Head of caudate nucleus (tissue), 42 donors: Measurements from ENCODE around the gene ANTXR1.
A peak's percentile ranks its signal among the peaks of the same experiment; 100 is the strongest.

Experiments
- DNase-seq, 42 donors: peaks; one replicate each; pipeline versions ENCODE4 v3.0.0 to v3.0.0-alpha.2; 2020 to 2021; ENCODE audit warnings: mixed read lengths in 7 of 42
- intact Hi-C: fragments of 100-400 bp; cut with DNase I; formaldehyde crosslinking; loops from one replicate; pipeline ENCODE4 v1.15.0; 2022

Gene ANTXR1

DNA sequence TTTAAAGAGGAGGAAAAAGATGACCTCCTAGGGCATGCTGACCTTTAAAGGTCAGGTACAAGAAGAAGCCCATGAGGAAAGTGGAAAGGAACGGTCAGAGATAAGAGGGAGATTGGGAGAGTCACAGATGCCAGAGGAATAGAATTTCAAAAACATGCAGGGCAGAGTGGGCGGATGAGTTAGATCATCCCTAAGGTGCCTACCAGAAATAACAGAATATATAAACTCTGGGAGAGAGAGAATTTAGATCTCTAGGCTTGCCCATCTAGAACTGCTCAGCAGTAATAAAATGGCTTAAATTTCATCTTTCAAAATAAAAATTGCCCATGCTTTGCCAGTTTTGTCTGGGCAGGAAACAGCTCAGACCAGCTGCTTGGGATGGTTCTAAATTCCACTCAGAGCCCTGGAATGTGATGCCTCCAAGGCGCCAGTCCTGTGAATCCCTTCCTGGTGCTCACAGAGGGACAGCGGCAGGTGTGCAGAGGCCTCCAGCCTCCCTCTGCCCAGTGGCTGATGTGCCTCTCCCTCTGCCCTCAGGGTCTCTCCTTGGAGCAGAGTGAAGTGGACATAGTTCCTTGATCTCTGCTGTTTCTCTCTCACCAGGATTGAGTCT lies 130.9 kb downstream of the ANTXR1 start:
- intact Hi-C loops: no loop called here

GRCh38 chr2:69145204-69145603 lies 132.2 kb downstream of the ANTXR1 start:
- DNase-seq: no peak
- intact Hi-C loops: no loop called here

More for the DNA sequence above, 130.9 kb downstream of the ANTXR1 start:
- peak in 9 of 42 donors; percentile 24 to 68 (median 44) for DNase-seq

DNA sequence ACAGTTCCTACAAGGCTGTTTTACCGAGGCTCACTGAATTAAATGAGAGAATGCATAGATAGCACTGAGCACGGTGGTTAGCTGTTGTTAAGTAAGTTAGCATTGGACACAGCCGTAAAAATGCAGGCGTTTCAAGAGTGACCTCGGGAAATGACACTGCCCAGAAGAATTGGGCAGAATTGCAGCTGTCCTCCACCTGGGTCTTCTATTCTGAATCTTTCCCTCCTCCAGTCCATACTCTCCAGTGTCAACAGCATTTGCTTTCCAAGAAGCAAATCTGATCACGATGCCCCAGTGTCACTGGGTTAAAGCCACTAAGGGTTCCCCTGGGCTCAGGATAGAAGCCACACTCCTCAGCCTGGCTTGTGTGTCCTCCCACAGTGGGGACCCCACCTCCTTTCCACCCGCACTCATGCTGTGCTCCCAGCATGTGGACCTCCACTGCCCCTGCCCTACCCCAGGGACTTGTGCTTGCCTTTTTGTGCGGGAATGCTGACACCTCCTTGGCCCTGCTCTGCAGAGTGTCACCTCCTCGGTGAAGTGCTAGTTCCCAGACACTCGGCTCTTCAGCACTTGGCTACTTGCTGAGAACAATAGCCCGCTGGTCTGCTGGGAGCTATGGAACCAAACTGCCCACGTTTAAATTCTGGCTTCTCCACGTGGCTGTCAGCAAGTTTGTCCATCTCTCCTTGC lies 135.0 kb downstream of the ANTXR1 start:
- intact Hi-C loops: no loop called here
- DNase-seq: no peak

DNA sequence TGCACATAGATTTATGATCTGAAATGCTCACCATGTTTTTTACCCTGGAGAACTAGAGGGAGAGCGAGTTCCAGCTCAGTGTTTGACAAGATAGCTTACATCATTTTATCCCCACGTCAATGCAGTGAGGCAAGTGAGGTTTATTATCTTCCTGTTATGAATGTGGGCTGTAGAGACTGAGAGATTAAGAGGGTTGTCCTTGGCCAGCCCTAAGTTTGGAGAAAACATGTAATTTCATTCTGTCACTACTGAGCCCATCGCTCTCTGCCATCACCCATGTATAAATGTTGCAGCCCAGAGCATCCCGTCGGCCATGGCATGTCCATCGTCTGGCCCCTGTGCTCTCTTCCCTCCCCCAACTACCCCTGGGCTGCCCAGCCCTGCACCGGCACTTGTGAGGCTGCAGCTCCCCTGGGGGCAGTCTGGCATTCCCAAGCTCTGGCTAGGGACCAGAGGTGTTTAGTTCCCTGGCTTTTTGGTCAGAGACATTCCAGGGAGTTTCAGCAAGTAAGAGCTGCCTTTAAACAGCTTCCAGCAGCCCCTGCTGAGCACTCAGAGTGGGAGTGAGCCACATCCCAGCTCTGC lies 136.7 kb downstream of the ANTXR1 start:
- no peak for DNase-seq
- intact Hi-C loops: no loop called here

DNA sequence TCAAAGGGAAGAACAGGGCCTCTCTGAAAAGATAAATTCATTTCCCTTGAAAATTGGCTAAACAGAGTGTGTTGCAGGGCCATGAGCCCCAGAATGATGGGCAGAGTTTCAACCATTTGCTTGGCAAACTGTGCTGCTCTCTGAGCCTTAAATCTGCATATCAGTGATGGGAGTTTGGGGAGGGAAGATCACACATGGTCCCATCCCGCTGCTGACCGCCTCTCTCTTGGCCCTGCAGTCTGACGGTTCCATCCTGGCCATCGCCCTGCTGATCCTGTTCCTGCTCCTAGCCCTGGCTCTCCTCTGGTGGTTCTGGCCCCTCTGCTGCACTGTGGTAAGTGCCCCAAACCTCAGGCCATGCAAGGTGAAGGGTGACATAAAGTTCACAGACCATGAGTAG lies 139.0 kb downstream of the ANTXR1 start:
- no peak for DNase-seq
- intact Hi-C loops: no loop called here

- intact Hi-C loops: no loop called here
Observed at GRCh38 chr2:69152847-69153583, 140.0 kb downstream of the ANTXR1 start.

GRCh38 chr2:69154106-69154505 lies 141.1 kb downstream of the ANTXR1 start:
- intact Hi-C loops: no loop called here
- no peak for DNase-seq

More at GRCh38 chr2:69152847-69153583, 140.0 kb downstream of the ANTXR1 start:
- no peak for DNase-seq

DNA sequence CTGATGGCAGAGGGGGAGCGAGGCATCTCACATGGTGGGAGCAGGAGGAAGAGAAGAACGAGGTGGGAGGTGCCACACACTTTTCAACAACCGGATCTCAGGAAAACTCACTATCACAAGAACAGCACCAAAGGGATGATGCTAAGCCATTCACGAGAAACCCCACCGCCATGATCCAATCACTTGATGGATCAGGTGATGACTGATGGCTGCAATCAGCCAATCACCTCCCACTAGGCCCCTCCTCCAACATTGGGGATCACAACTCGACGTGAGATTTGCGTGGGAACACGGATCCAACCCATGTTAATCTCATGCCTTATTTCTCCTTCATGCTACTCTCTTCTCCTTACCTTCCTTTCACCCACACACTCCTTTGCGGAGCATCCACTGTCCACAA lies 143.6 kb downstream of the ANTXR1 start:
- no peak for DNase-seq
- intact Hi-C loops: no loop called here

- no peak for DNase-seq
- intact Hi-C loops: no loop called here
Observed at GRCh38 chr2:69157441-69157840, 144.5 kb downstream of the ANTXR1 start.

DNA sequence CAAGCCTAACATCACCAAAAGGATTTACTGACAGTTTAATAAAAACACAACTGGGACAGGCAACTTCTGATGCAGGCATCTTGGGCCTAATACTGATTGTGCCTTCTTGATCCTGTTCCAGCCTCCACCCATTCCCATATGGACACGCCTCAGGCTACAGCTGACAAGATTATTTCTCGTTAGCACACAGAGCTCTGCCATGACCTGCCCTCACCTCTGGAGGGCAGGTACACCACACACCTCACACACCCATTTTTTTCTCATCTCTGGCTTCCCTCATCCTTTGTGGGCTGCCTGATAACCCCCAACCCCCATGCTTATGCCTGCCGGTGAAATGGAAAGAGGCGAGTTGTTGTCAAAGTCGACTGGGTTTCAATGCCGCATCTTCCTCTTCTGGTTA lies 147.0 kb downstream of the ANTXR1 start:
- intact Hi-C loops: no loop called here
- DNase-seq: no peak

GRCh38 chr2:69162057-69162456 lies 149.1 kb downstream of the ANTXR1 start:
- intact Hi-C loops: no loop called here
- DNase-seq: no peak

DNA sequence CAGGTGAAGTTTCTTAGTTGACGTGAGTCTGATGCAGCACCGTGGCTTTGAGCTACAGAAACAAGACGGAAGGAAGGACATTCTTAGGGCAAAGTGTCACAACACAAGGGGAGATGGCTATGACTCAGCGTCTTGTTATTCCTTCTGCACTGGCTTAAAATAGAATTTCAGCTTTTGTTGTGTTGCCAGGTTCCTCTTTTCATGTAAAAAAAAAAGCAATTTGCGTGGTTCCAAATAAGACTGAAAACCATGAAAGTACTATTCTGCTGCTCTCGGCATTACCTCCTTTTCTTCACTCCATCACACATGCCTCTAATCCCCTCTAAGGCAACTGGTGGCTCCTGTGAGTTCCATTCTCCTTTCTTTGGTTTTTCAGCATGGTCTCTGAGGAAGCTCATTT lies 150.1 kb downstream of the ANTXR1 start:
- intact Hi-C loops: no loop called here
- DNase-seq: peak in 8 of 42 donors; percentile 12 to 60 (median 30)

DNA sequence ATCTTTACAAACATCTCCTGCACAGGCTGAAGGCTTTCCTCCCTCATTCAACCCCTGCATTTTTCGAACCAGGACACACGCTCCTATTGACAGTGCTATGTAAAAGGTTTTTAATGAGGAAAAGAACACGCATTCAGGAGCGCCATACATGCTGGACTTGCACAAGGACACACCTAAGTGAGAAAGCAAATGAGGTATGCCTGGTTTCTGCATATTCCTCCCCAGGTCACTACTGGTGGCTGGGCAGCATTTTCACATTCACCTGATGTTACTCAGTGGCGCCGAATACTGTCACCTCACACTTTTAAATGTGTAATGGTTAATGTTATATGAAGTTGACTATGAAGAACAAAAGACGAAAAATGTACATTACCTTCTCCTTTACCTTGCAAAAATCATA lies 150.6 kb downstream of the ANTXR1 start:
- no peak for DNase-seq
- intact Hi-C loops: no loop called here

- no peak for DNase-seq
- intact Hi-C loops: no loop called here
Observed at GRCh38 chr2:69164061-69164778, 151.2 kb downstream of the ANTXR1 start.

GRCh38 chr2:69165091-69165880 lies 152.3 kb downstream of the ANTXR1 start:
- no peak for DNase-seq
- intact Hi-C loops: no loop called here

DNA sequence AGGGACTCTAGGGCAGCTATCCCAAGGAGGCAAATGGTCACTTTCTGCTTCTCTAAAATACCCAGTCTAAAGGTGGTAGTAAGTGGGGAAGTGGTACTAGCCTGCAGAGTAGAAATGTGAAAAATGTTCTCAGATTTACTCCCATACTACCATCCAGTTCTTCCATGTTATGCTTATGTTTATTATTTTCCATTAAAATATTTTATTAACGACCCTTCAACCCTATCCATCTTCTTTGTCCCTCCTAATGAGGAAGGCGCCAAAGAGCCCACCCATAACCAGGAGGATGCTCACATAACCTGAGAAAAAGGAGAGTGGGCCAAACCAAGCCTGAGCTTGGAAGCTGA lies 153.5 kb downstream of the ANTXR1 start:
- DNase-seq: no peak
- intact Hi-C loops: no loop called here

DNA sequence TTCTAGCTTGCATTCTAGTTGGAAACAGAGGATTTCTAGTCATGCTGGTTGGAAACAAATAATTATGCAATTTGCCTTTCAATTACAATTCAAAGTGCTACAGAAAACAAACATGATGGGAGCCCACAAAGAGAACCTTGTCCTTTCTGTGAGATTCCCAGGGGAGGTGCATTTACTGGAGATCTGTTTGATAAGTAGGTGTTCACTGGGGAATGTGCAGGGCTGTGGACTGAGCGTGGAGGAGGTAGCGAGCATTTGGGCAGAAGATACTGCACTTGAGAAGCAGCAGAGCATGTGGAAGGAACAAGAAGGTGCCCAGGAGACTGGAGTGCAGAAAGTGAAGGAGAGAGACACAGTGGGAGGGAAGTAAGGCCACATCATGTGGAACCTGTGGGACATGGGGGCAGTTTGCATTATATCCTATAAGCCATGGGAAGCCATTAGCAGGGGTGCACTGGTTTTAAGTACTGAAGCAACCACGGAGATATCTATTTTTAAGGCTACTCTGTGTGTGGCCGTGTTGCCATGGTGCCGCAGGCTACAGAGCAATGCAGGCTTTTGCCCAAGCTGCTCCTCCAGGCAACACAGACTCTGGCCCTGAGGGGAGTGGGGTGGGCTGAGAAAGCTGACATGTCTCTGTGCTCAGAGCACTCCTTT lies 154.0 kb downstream of the ANTXR1 start:
- intact Hi-C loops: no loop called here
- DNase-seq: peak in 3 of 42 donors; percentile 25 to 38 (median 34)

GRCh38 chr2:69167469-69167822 lies 154.5 kb downstream of the ANTXR1 start:
- DNase-seq: no peak
- intact Hi-C loops: no loop called here
